Choroid plexus epithelial cell (primary cell): Measurements from ENCODE around the gene TBC1D1.

ENCODE experiments used
- DNase-seq: peaks from one replicate; pipeline ENCODE4 v3.0.0-alpha.2; 2010; ENCODE audit warnings: low read depth
- H3K4me3 ChIP-seq: 2 replicates; pipeline ENCODE4 v1.5.1; 2011; ENCODE audit warnings: low read depth, mild to moderate bottlenecking, control low read depth, low read length, moderate library complexity
- TF ChIP-seq, protein P1 (sequence below): conservative IDR thresholded peaks from 2 replicates; pipeline ENCODE4 v1.5.1; 2011; ENCODE audit warnings: low read depth, mild to moderate bottlenecking, control low read depth, inconsistent platforms, low read length, moderate library complexity

The TBC1D1 gene

DNA sequence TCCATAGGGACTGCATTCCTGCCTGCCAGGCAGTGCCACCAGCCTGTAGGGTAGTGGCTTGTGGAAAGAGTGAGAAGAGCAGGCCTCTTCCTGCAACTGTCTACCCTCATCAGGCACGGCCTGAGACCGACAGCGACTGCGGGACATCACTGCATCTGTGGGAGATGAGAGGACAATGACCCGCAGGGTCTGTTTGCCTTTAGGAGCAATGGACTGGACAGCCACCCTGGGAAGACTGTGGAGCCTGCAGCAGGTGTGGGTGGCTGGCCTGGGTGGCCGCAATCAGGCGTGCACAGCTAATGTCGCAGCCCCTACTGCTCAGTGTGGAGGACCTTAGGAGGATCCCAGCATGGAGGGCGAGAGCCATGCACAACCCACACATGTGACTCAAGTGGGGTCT lies 297.3 kb downstream of the TBC1D1 start:
- TF ChIP-seq, protein P1, sequence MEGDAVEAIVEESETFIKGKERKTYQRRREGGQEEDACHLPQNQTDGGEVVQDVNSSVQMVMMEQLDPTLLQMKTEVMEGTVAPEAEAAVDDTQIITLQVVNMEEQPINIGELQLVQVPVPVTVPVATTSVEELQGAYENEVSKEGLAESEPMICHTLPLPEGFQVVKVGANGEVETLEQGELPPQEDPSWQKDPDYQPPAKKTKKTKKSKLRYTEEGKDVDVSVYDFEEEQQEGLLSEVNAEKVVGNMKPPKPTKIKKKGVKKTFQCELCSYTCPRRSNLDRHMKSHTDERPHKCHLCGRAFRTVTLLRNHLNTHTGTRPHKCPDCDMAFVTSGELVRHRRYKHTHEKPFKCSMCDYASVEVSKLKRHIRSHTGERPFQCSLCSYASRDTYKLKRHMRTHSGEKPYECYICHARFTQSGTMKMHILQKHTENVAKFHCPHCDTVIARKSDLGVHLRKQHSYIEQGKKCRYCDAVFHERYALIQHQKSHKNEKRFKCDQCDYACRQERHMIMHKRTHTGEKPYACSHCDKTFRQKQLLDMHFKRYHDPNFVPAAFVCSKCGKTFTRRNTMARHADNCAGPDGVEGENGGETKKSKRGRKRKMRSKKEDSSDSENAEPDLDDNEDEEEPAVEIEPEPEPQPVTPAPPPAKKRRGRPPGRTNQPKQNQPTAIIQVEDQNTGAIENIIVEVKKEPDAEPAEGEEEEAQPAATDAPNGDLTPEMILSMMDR, result no peak
- DNase-seq, result no peak
- H3K4me3 ChIP-seq, result no peak overlapping the region

DNA sequence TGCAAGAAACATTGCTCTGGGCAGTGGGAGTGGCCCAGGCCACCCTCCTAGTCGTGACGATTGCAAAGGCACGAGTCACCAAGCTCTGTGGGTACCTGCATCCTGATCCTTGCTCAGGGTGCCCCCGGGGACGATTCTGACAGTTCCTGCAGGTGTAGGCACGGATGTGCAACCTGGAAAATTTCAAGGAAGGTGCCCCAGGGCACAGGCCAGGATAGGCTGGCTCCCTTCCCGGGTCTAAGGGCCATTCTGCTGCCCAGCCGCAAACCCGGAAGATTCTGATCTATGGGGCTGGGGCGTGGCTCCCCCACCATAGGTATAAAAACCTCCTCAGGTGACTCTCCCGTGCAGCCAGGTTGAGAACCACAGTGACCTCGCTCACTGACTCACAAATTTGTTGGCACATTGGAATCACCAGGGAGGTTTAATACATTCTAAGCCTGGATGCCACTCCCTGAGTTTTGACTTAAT lies 297.8 kb downstream of the TBC1D1 start:
- TF ChIP-seq, protein P1, result no peak
- no peak for DNase-seq
- no peak overlapping the region for H3K4me3 ChIP-seq
